Hematopoietic multipotent progenitor cell treated with erythropoietin and hydrocortisone succinate and interleukin-3 and kit ligand, for 6 days (in vitro differentiated cells): ENCODE results near the gene NOCT.
"Not testable (repeated sequence)": the region's sequence is repeated elsewhere in the genome, so short reads cannot be mapped to it uniquely, and the experiment has no call there.

Experiments
- DNase-seq: peaks from one replicate; pipeline ENCODE4 v3.0.0-alpha.2; 2015

The NOCT gene

GRCh38 chr4:139015269-139015947, at the start of gene NOCT:
Gene NOCT (plus strand): TSS chr4:139015781. CDS start chr4:139015982, 201 bp downstream.
- peak; percentile 94 for DNase-seq

- no peak for DNase-seq
These were observed 48.3 kb upstream of the NOCT start for GRCh38 chr4:138967313-138967712.

GRCh38 chr4:138972956-138973801, 42.4 kb upstream of the NOCT start:
- DNase-seq, result no peak

GRCh38 chr4:138975225-138975624, 40.4 kb upstream of the NOCT start:
- no peak for DNase-seq

- DNase-seq, result no peak
These were observed 39.1 kb upstream of the NOCT start for GRCh38 chr4:138976526-138976925.

GRCh38 chr4:138977524-138977923, 38.1 kb upstream of the NOCT start:
- no peak for DNase-seq

GRCh38 chr4:138978028-138978585, 37.5 kb upstream of the NOCT start:
- no peak for DNase-seq

- DNase-seq, result no peak
These were observed 37.0 kb upstream of the NOCT start for GRCh38 chr4:138978600-138978999.

- no peak for DNase-seq
These were observed 35.8 kb upstream of the NOCT start for GRCh38 chr4:138979742-138980141.

- DNase-seq, result peak; percentile 49
These were observed 33.6 kb upstream of the NOCT start for GRCh38 chr4:138981930-138982390.

- DNase-seq, result no peak
These were observed 32.8 kb upstream of the NOCT start for GRCh38 chr4:138982754-138983153.

- DNase-seq, result no peak
These were observed 31.9 kb upstream of the NOCT start for GRCh38 chr4:138983690-138984089.

GRCh38 chr4:138984647-138985046, 30.9 kb upstream of the NOCT start:
- no peak for DNase-seq

- no peak for DNase-seq
These were observed 22.9 kb upstream of the NOCT start for GRCh38 chr4:138992676-138993075.

GRCh38 chr4:138996090-138996489, 19.5 kb upstream of the NOCT start:
- DNase-seq, result no peak

GRCh38 chr4:138999666-139000065, 15.9 kb upstream of the NOCT start:
- no peak for DNase-seq

- DNase-seq, result not testable (repeated sequence)
These were observed 15.4 kb upstream of the NOCT start for GRCh38 chr4:139000134-139000533.

- not testable (repeated sequence) for DNase-seq
These were observed 14.2 kb upstream of the NOCT start for GRCh38 chr4:139001430-139001829.

- DNase-seq, result not testable (repeated sequence)
These were observed 11.9 kb upstream of the NOCT start for GRCh38 chr4:139003668-139004067.

GRCh38 chr4:139005774-139006173, 9.8 kb upstream of the NOCT start:
- DNase-seq, result no peak

GRCh38 chr4:139007640-139008039, 7.9 kb upstream of the NOCT start:
- no peak for DNase-seq

GRCh38 chr4:139008278-139008677, 7.3 kb upstream of the NOCT start:
- not testable (repeated sequence) for DNase-seq

- no peak for DNase-seq
These were observed 5.9 kb upstream of the NOCT start for GRCh38 chr4:139009702-139010101.
